B cell (primary cell): ENCODE measurements around the gene TPSB2.
"Not testable (repeated sequence)": the region's sequence is repeated elsewhere in the genome, so short reads cannot be mapped to it uniquely, and the experiment has no call there.

Experiments used
- EZH2 ChIP-seq: IDR thresholded peaks from 2 replicates; pipeline ENCODE4 v1.6.1; 2012; ENCODE audit warnings: borderline replicate concordance, low read depth, mild to moderate bottlenecking, moderate library complexity, low read length; ENCODE audit not compliant: insufficient read depth, poor library complexity, severe bottlenecking
- TF ChIP-seq, protein P1 (sequence below): fragments of 200-600 bp; IDR thresholded peaks from one replicate; pipeline ENCODE4 v1.8.0; 2022; ENCODE audit warnings: antibody characterized with exemption, mild to moderate bottlenecking

- TF ChIP-seq, protein P1, sequence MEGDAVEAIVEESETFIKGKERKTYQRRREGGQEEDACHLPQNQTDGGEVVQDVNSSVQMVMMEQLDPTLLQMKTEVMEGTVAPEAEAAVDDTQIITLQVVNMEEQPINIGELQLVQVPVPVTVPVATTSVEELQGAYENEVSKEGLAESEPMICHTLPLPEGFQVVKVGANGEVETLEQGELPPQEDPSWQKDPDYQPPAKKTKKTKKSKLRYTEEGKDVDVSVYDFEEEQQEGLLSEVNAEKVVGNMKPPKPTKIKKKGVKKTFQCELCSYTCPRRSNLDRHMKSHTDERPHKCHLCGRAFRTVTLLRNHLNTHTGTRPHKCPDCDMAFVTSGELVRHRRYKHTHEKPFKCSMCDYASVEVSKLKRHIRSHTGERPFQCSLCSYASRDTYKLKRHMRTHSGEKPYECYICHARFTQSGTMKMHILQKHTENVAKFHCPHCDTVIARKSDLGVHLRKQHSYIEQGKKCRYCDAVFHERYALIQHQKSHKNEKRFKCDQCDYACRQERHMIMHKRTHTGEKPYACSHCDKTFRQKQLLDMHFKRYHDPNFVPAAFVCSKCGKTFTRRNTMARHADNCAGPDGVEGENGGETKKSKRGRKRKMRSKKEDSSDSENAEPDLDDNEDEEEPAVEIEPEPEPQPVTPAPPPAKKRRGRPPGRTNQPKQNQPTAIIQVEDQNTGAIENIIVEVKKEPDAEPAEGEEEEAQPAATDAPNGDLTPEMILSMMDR = not testable (repeated sequence)
- TF ChIP-seq EZH2 = not testable (repeated sequence)
Measured at GRCh38 chr16:1240436-1240835, 10.5 kb upstream of the TPSB2 start, which contains the start of gene TPSAB1.
